ENCODE results near the gene WDFY1.

- TF ChIP-seq CTCF (IDR thresholded peaks at IDR 0.05) (no peak), POLR2A (IDR thresholded peaks at IDR 0.05; ENCODE audit: low read depth) (no peak)
These were observed 107.7 kb downstream of the WDFY1 start, which contains the start of gene AP1S3 for GRCh38 chr2:223837287-223838061.

All from esophagus muscularis mucosa (tissue), 3 donors.